Measurements from ENCODE around the gene EYA2. TPM values are rescaled to one million over a fixed set of nuclear protein-coding genes. Genes with fewer than 3 reads are reported as not detected.

The EYA2 gene
- total and polyA plus RNA-seq, 2 of the 4 experiments (the other 2 are of a cell fraction), result 2.3 to 5.4 TPM

DNA sequence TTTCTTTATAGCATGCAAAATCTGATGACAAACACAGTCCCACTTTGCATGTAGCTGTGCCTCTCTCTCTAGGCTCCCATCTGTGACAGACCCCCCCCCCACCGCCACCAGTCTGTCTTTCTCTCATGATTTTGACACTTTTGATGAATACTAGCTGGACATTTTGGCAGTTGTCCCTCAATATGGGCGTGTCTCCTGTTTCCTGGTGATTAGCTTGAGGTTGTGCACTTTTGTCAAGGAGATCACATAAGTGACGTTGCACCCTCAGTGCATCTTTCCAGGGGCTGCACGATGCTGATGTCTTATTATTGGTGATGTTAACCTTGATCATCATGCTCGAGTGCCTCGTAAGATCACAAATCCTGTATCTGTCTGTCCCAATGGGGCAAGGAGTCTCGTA, 155.1 kb downstream of the EYA2 start:
- no peak overlapping the region for H2BK15ac ChIP-seq (ENCODE audit: low read depth, low read length)
- dilution Hi-C loops (cut with HindIII; ENCODE audit: low sequenced_read_pairs, unreplicated experiment) (no loop called here), in situ Hi-C loops (cut with MboI; ENCODE audit: low sequenced_read_pairs) (no loop called here), intact Hi-C loops (cut with micrococcal nuclease) (no loop called here)
- peaks cover 7% of the 10 kb centered on the region; the same call in 1 of the 2 replicates for H3K9me3 ChIP-seq (ENCODE audit: control insufficient read depth, insufficient read depth, low read length)
- ATAC-seq (ENCODE audit: low read depth) (no peak), DNase-seq (no peak)
- TF ChIP-seq NFE2L2 (IDR thresholded peaks at IDR 0.05; ENCODE audit: low read depth, low read length) (no peak), MAFK (IDR thresholded peaks at IDR 0.05; ENCODE audit: low read depth, low read length) (no peak), SMC3 (IDR thresholded peaks at IDR 0.05; ENCODE audit: low read depth, low read length) (no peak), POLR2A (IDR thresholded peaks at IDR 0.05; ENCODE audit: low read depth, low read length) (no peak), MAZ (IDR thresholded peaks at IDR 0.05; ENCODE audit: borderline replicate concordance, low read depth, low read length) (no peak), BHLHE40 (IDR thresholded peaks at IDR 0.05; ENCODE audit: low read depth, low read length) (no peak), RAD21 (IDR thresholded peaks at IDR 0.05; ENCODE audit: low read length) (no peak), CHD1 (IDR thresholded peaks at IDR 0.05; ENCODE audit: low read depth, low read length) (no peak), RCOR1 (IDR thresholded peaks at IDR 0.05; ENCODE audit: insufficient replicate concordance, low read length) (no peak), CEBPB (IDR thresholded peaks at IDR 0.05; ENCODE audit: low read depth, low read length) (no peak)
- TF ChIP-seq, protein P1, sequence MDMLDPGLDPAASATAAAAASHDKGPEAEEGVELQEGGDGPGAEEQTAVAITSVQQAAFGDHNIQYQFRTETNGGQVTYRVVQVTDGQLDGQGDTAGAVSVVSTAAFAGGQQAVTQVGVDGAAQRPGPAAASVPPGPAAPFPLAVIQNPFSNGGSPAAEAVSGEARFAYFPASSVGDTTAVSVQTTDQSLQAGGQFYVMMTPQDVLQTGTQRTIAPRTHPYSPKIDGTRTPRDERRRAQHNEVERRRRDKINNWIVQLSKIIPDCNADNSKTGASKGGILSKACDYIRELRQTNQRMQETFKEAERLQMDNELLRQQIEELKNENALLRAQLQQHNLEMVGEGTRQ (IDR thresholded peaks at IDR 0.05; ENCODE audit: low read depth, low read length), result no peak
- TF ChIP-seq, protein P2, sequence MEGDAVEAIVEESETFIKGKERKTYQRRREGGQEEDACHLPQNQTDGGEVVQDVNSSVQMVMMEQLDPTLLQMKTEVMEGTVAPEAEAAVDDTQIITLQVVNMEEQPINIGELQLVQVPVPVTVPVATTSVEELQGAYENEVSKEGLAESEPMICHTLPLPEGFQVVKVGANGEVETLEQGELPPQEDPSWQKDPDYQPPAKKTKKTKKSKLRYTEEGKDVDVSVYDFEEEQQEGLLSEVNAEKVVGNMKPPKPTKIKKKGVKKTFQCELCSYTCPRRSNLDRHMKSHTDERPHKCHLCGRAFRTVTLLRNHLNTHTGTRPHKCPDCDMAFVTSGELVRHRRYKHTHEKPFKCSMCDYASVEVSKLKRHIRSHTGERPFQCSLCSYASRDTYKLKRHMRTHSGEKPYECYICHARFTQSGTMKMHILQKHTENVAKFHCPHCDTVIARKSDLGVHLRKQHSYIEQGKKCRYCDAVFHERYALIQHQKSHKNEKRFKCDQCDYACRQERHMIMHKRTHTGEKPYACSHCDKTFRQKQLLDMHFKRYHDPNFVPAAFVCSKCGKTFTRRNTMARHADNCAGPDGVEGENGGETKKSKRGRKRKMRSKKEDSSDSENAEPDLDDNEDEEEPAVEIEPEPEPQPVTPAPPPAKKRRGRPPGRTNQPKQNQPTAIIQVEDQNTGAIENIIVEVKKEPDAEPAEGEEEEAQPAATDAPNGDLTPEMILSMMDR (conservative IDR thresholded peaks at IDR 0.05; ENCODE audit: low read depth, low read length), result no peak
- TF ChIP-seq, protein P3, sequence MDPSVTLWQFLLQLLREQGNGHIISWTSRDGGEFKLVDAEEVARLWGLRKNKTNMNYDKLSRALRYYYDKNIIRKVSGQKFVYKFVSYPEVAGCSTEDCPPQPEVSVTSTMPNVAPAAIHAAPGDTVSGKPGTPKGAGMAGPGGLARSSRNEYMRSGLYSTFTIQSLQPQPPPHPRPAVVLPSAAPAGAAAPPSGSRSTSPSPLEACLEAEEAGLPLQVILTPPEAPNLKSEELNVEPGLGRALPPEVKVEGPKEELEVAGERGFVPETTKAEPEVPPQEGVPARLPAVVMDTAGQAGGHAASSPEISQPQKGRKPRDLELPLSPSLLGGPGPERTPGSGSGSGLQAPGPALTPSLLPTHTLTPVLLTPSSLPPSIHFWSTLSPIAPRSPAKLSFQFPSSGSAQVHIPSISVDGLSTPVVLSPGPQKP (IDR thresholded peaks at IDR 0.05; ENCODE audit: borderline replicate concordance, low read depth, low read length), result no peak
- no peak overlapping the region for H3K4me3 ChIP-seq (ENCODE audit: insufficient read depth, low read depth, low read length)
- ChIA-PET CTCF (interaction anchor here (0.7 kb wide), 1 partner anchor 102 kb away, joined by 3 read pairs; no protein-coding TSS in a partner anchor), POLR2A (ENCODE audit: unreplicated experiment) (interaction anchor here (0.6 kb wide), 1 partner anchor 274 kb away, joined by 3 read pairs; no protein-coding TSS in a partner anchor)
- no peak overlapping the region for H3K23ac ChIP-seq (ENCODE audit: low read depth, low read length)
- no TSS peak for BruUV-seq (replicated peaks)
- H3K9me1 ChIP-seq (ENCODE audit: insufficient read depth, low read length), result no peaks in the 10 kb centered on the region
- H3K18ac ChIP-seq (ENCODE audit: low read depth, low read length), result no peak overlapping the region
- no peak overlapping the region for H3K14ac ChIP-seq (replicated peaks; ENCODE audit: low read depth, low read length)
- no peak overlapping the region for H2AFZ ChIP-seq (replicated peaks; ENCODE audit: low read length, poor library complexity)
- no peak overlapping the region for H2AK9ac ChIP-seq (replicated peaks; ENCODE audit: low read depth, low read length, poor library complexity)
- H3K9ac ChIP-seq (ENCODE audit: low read depth, low read length), result no peak overlapping the region
- H3K4ac ChIP-seq (ENCODE audit: low read depth, low read length), result no peak overlapping the region
- WGBS, 2 experiments (ENCODE audit: extremely low coverage in 2 of 2, insufficient read length in 1 of 2), result 42% methylated on average over 3 of the region's 7 CpGs; no CpG with 5 or more reads in 1 of the 2 experiments
- H2BK120ac ChIP-seq (ENCODE audit: low read depth, low read length), result no peak overlapping the region
- no peak overlapping the region for H3K56ac ChIP-seq (ENCODE audit: extremely low read depth, insufficient read depth, low read length)
- H4K8ac ChIP-seq (ENCODE audit: low read depth in 2 of 2, low read length in 2 of 2), result no peak overlapping the region
- H2BK5ac ChIP-seq (ENCODE audit: low read depth, low read length, poor library complexity, severe bottlenecking), result no peak overlapping the region
- H2AK5ac ChIP-seq (ENCODE audit: low read depth, low read length), result no peak overlapping the region
- no peaks in the 10 kb centered on the region for H3K36me3 ChIP-seq (ENCODE audit: control insufficient read depth, insufficient read depth, low read length)
- no peaks in the 10 kb centered on the region for H3K27me3 ChIP-seq (ENCODE audit: control insufficient read depth, insufficient read depth, low read length)
- H4K91ac ChIP-seq (ENCODE audit: insufficient read depth, low read depth, low read length), result no peak overlapping the region
- H3K4me2 ChIP-seq (ENCODE audit: low read depth, low read length), result no peak overlapping the region
- no peaks in the 10 kb centered on the region for H3K4me1 ChIP-seq (ENCODE audit: control insufficient read depth, insufficient read depth, low read length)
- no peak overlapping the region for H2BK20ac ChIP-seq (ENCODE audit: low read depth, low read length)
- H3K27ac ChIP-seq (ENCODE audit: insufficient read depth, low read length), result no peak overlapping the region
- no peaks in the 10 kb centered on the region for H4K20me1 ChIP-seq (ENCODE audit: insufficient read depth, low read length)
- H3K79me1 ChIP-seq (ENCODE audit: low read depth in 1 of 2, low read length in 2 of 2), result no peaks in the 10 kb centered on the region
- H4K5ac ChIP-seq (ENCODE audit: low read depth, low read length), result no peak overlapping the region

Data from IMR-90 (cell line).